ENCODE results near the gene ADH5. TPM values are rescaled to one million over a fixed set of nuclear protein-coding genes. Genes with fewer than 3 reads are reported as not detected.
A peak's percentile ranks its signal among the peaks of the same experiment; 100 is the strongest.

ADH5 gene
- total and polyA plus RNA-seq, 9 of the 15 experiments (the other 6 are each of a cell fraction or from before 2014, with no cell fraction given): 115 to 310 (median 200) TPM

GRCh38 chr4:99022566-99022965 is 66.0 kb downstream of the ADH5 start:
- intact Hi-C loops (cut with micrococcal nuclease): no loop called here
- in situ Hi-C loops (cut with MboI): no loop called here
- ATAC-seq (peak; percentile 42), DNase-seq (ENCODE audit: extremely low read depth in 1 of 4, low spot score in 3 of 4) (no peak), FAIRE-seq (no peak)
- Histone ChIP-seq H3K27me3 (ENCODE audit: control insufficient read depth in 2 of 2, insufficient read depth in 2 of 2, low read length in 2 of 2) (no peaks in the 10 kb centered on the region), H3K9me1 (ENCODE audit: control insufficient read depth, insufficient read depth, low read length) (no peaks in the 10 kb centered on the region), H3K79me2 (ENCODE audit: control insufficient read depth, insufficient read depth, low read length) (peaks cover 98% of the 10 kb centered on the region), H2AFZ (ENCODE audit: low read depth, low read length) (no peak overlapping the region), H4K20me1 (replicated peaks; ENCODE audit: control insufficient read depth, insufficient read depth, low read length) (peaks cover 14% of the 10 kb centered on the region; the same call in 1 of the 2 replicates), H3K9ac (ENCODE audit: insufficient read depth in 1 of 2, low read depth in 2 of 2, low read length in 2 of 2) (peak overlapping the region; percentile 30 to 77; a peak in 3 of 4 replicates), H3K27ac (ENCODE audit: extremely low read depth, low read depth, low read length) (peak overlapping the region; percentile 51; the same call in 1 of the 3 replicates), H3K4me3 (peak overlapping the region; percentile 24), H3K4me1 (replicated peaks in 1 of 2; ENCODE audit: control insufficient read depth in 2 of 2, insufficient read depth in 2 of 2, low read length in 2 of 2) (peaks cover 3 to 34% of the 10 kb centered on the region in 2 experiments; a peak in 4 of 5 replicates), H3K36me3 (ENCODE audit: control insufficient read depth, insufficient read depth, low read length) (peaks cover 29% of the 10 kb centered on the region), H3K4me2 (ENCODE audit: insufficient read depth, low read length) (peak overlapping the region; percentile 29; the same call in 1 of the 2 replicates), H3K9me3 (replicated peaks; ENCODE audit: control insufficient read depth, insufficient read depth, low read depth, low read length) (peaks cover 19% of the 10 kb centered on the region)
- ChIA-PET POLR2A (no interaction called here), CTCF (ENCODE audit: low intra/inter-chr PET ratio) (no interaction called here)
- BruUV-seq (replicated peaks): no TSS peak
- 69% methylated on average over 4 of the region's 9 CpGs for WGBS (ENCODE audit: insufficient coverage, low coverage, missing lambda C conversion rate)
- TF ChIP-seq CHAMP1 (IDR thresholded peaks at IDR 0.05) (0 out of 2 replicates have a peak, but pooled peaks have one; percentile 52), MCM5 (IDR thresholded peaks at IDR 0.05; ENCODE audit: low read depth) (no peak), HDAC1 (IDR thresholded peaks at IDR 0.05) (peak in 1 of 2 experiments; percentile 97; a peak in 2 of 4 replicates), ZNF165 (CRISPR knock-in tag; IDR thresholded peaks at IDR 0.05; ENCODE audit: borderline replicate concordance) (no peak), MYC (IDR thresholded peaks at IDR 0.05; ENCODE audit: low read depth, low read length) (no peak), MYC (CRISPR knock-in tag; IDR thresholded peaks at IDR 0.05; ENCODE audit: borderline replicate concordance, low read depth) (no peak), TRIM28 (IDR thresholded peaks at IDR 0.05) (peak; percentile 37; the same call in 1 of the 2 replicates), MAX (CRISPR knock-in tag; IDR thresholded peaks at IDR 0.05) (0 out of 2 replicates have a peak, but pooled peaks have one; percentile 22), CBX3 (IDR thresholded peaks at IDR 0.05; ENCODE audit: borderline replicate concordance in 1 of 2, low read length in 2 of 2) (peak in 1 of 2 experiments; percentile 87; a peak in 1 of 3 replicates), TRIM24 (IDR thresholded peaks at IDR 0.05) (no peak), DIDO1 (tag; IDR thresholded peaks at IDR 0.05; ENCODE audit: low read depth) (no peak), ZNF449 (CRISPR knock-in tag; IDR thresholded peaks at IDR 0.05) (no peak), HNRNPUL1 (IDR thresholded peaks at IDR 0.05; ENCODE audit: low read length) (no peak), ZBTB8A (IDR thresholded peaks at IDR 0.05; ENCODE audit: partially characterized antibody) (no peak), RBBP5 (IDR thresholded peaks at IDR 0.05; ENCODE audit: borderline replicate concordance, insufficient read depth, low read length, poor library complexity, severe bottlenecking) (no peak)
- TF ChIP-seq, protein P1, sequence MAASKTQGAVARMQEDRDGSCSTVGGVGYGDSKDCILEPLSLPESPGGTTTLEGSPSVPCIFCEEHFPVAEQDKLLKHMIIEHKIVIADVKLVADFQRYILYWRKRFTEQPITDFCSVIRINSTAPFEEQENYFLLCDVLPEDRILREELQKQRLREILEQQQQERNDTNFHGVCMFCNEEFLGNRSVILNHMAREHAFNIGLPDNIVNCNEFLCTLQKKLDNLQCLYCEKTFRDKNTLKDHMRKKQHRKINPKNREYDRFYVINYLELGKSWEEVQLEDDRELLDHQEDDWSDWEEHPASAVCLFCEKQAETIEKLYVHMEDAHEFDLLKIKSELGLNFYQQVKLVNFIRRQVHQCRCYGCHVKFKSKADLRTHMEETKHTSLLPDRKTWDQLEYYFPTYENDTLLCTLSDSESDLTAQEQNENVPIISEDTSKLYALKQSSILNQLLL (CRISPR knock-in tag; IDR thresholded peaks at IDR 0.05; ENCODE audit: borderline replicate concordance): no peak
- TF ChIP-seq, protein P2, sequence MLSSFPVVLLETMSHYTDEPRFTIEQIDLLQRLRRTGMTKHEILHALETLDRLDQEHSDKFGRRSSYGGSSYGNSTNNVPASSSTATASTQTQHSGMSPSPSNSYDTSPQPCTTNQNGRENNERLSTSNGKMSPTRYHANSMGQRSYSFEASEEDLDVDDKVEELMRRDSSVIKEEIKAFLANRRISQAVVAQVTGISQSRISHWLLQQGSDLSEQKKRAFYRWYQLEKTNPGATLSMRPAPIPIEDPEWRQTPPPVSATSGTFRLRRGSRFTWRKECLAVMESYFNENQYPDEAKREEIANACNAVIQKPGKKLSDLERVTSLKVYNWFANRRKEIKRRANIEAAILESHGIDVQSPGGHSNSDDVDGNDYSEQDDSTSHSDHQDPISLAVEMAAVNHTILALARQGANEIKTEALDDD (IDR thresholded peaks at IDR 0.05): peak; percentile 36; the same call in 1 of the 2 replicates
